Bone marrow (tissue), 2 donors: Measurements from ENCODE around the gene SDK1.
"Not testable (repeated sequence)": the region's sequence is repeated elsewhere in the genome, so short reads cannot be mapped to it uniquely, and the experiment has no call there.

Source experiments
- DNase-seq, 2 donors: peaks; one replicate each; lab custom pipeline; 2025; lab: John Stamatoyannopoulos, UW

Gene SDK1

DNA sequence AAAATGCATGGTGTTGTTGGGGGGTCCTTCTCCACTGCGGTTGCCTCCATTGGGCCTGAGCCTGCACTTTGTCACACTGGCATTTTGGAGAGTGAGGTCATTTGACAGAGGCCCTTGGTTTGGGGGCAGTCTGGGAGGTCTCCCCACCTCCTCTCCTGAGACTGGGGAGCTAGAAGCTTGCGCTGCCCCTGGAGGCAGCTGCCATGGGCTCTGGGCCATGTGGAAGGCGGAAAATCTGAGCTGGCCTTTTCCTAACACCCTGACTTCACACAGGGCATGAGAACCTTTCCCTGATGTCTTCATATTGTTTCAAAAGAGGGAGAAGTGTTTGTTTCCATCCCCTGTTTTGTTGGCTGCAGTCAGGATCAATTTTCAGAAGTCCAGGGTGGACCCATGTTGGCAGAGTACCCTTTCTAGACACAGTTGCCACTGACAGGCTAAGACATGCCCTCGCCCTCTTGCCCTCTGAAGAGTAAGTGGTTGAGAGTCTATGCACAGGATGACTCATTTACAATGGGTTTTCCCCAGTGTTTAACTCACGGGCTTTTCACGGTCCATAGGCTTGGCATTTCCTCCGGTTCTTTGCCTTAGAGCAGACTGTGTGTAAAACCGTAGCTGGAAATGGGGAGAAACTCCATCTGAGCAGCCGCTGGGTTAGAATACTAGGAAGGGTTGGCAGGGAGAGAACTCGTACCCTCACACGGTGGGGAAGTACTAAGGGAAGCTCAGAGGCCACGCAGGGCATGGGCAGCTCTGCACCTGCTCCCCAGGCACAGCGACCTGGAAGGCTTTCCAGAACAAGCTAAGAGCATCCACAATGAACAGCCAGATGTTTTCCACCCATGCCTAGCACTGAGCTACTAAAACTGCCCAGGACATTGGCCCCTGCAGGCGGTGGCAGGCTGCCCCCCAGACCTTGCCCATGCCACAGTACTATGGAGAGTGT, 655.0 kb downstream of the SDK1 start:
- DNase-seq: no peak

DNA sequence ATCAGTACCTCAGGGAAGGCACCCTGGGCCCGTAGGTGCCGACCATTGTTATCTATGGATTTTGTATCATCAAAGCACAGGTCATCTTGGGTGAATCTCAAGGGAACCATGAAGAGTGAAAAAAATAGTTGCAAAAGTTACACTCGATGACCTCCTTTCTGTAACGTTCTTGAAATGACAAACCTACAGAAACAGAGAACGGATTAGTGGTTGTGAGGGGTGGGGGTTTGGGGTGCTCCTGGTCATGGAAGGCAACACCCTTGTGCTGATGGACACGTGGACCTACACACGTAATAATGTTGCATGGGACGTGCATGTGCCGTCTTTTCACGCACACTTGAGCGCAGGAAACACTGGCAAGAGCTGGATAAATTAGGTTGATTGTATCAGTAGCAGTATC, 655.9 kb downstream of the SDK1 start:
- no peak for DNase-seq

DNA sequence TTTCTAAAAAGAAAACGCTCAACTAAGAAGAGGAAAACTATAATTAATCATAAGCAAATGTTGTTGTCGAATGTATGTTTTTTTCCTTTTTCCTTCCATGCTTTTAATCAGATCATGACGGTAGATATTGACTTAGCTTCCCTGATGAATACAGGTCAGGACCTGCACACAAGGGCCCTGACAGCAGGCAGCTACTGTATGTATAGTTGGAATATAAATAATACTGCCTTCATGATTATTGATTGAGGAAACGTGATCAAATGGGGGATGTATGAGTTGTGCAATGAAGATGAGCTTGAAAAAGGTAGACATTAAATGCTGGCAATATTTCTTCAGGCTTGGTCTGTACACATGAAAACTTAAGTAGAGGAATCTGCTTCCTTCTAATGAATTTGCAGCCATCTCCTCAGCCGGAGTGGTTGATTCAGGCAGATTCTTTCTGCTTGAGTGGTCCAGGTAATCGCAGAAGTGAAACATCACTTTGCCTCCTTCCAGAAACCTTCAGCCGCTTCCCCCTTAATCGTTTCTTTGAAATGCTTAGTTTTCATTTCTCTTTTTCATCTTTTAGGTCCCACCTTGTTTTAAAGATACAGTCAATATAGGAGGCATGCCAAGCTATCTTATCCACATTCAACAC, 656.5 kb downstream of the SDK1 start:
- no peak for DNase-seq

DNA sequence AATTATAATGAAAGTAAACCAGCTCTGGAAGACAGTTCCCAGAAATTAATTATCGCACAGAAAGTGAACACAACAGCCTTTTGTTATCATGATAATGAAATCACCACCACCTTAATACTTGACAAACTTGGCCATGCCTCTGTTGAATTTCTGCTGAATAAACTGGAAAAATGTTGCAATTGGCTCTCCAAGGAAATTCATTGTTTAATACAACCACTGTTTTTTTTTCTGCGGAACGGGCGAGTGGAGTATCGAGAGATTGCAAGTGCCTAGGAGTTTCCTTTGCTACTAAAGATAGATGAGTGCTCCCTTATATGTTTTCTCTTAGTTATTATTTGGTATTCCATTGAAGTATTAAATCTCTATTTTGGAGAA, 657.0 kb downstream of the SDK1 start:
- no peak for DNase-seq

DNA sequence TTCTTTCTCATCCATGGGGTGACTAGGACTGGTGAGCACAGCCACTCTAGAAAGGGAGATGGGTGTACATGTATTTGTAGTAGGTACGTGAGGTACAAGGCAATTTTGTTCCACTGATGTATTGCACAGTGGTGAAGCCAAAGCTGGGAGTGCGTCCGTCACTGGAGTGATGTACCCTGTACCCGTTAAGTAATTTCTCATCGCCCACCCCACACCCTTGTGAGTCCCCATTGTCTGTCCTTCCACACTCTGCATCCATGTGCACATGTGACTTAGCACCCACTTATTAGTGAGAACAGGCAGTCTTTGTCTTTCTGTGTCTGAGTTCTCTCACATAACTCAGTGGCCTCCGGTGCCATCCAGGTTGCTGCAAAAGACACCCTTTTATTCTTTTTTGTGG, 658.3 kb downstream of the SDK1 start:
- DNase-seq: no peak

DNA sequence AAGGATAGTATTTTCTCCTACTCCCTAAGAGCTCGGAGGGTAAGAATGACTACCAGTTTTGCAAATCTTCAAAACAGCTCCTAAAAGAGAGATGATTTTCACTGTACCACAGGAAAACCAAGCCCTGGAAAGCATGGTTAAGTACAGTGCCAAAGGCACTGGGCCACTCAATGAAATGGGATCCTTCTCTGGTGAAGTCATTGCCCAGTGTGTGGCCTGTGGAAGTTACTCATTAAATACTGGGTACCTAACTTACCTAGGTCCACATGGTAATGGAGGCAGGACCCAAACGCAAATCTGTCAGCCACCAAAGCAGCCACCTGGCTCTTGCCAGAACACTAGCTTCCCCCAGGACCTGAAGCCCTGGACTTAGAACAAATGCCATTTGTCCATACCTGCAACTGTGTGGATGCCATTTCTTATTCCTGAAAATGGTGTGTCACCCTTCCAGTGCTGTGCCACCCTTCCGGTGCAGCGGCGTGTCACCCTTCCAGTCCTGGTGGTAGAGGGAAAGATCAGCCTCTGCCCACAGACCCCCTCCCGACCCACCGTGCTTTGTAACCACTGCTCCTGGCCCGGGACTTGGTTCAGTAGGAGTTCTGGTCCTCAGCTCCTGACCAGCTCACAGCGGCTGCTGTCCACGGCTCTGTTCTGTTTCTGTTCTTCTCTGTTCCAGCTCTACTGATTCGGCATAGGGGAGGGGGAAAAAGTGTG, 659.2 kb downstream of the SDK1 start:
- no peak for DNase-seq

DNA sequence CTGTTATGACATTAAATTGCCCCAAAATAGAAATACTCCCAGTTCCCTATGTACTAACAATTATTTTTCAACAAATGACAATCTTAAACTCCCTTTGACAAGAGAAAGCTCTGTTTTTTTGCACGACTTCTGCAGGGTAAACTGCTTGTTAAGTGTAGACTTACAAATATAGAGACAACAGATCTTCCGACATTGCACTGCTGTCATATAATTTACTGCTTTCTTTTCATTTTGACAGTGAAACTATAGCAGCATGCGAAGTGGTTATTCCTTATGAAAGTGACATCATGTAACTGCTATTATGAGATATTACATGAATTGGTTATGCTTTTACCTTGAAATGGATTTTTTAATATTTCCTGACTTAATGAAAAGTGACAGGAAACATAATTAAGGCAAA, 659.9 kb downstream of the SDK1 start:
- no peak for DNase-seq

DNA sequence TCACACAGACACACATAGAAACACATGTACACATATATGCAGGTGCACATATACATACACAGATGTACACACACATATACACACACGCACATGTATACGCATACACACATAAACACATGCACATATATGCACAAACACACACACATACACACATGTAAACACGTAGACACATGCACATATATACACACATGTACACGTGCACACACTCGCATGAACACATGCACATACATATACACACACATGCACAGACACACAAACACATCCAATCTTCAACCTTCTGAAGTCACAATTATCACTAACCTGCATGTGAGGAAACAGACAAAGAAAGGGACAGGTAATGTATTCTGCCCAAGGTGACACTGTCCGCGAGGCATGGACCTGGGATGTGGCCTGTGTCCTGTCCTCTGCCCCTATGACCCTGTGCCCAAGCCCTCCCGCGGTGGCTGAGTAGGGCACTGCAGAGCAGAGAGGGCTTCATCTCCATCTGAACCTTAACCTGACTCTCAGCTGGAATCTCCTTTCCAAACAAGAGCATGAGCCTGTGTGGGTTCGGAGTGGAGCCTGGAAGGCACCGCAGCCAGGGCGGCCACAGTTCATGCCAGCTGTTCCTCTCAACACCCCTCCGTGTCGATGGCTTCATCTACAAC, 660.9 kb downstream of the SDK1 start:
- DNase-seq: no peak

DNA sequence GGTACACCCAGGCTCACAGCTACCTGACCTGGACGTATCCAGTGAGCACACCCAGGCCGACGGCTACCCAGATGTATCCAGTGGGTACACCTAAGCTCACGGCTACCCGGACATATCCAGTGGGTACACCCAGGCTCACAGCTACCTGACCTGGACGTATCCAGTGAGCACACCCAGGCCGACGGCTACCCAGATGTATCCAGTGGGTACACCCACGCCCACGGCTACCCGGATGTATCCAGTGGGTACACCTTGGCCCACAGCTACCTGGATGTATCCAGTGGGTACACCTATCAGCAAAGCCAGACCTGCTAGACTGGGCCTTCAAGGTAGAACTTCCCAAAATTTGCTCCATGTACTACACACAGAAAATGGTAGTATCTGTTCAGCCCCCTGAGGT, 662.7 kb downstream of the SDK1 start:
- DNase-seq: not testable (repeated sequence)

DNA sequence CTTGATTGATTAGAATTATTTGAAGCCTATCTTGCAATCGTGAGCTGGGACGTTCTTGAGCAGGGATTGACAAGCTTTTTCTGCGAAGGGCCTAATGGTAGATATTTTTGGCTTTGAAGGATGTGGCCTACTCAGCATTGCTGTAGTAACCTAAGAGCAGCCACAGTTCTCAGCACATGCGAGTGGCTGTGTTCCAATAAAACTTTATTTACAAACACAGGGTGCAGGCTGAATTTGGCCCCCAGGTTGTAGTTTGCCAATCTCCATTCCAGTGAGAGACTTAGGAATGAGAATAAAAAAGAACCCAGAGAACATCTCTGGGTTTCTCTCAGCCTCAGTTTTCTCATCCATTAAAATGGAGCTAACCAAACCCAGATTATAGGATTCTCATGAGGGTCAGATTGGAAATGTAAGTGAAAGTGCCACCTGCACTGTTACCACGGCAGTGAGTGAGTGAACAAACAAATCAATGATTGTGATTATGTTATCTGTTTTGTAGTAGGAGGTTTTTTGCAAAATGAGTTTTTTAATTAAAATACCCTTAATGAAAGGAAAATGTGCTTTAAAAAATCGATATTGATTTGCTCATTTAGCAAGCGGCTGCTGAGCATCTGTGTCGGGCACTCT, 664.0 kb downstream of the SDK1 start:
- no peak for DNase-seq

DNA sequence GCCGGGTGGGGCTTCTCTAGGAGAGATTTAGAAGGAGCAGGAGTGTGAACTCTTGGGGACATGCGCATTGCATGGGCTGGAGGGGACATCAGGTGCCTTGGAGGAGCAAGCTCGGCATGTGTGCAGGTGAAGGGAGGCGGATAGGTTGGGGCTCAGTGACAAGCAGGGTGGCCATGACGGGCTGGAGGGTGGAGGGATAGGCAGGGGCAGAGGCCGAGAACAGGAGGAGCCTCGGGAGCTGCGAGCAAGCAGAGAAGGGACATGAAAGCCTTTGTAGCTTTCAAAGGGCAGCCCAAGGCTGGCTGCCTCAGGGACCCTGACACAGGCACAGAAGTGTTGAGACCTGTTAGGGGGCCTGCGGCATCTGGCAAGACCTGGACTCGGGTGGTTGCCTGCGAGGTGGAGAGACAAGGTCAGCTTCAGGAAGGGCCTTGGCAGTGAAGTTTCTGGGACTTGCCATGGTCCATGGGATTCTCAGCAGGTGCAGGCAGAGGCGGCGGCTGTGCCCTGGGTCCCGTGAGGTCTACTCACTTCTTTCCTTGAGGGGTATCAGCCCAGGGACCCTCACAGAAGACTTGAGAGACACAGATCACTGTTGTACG, 664.8 kb downstream of the SDK1 start:
- DNase-seq: no peak

DNA sequence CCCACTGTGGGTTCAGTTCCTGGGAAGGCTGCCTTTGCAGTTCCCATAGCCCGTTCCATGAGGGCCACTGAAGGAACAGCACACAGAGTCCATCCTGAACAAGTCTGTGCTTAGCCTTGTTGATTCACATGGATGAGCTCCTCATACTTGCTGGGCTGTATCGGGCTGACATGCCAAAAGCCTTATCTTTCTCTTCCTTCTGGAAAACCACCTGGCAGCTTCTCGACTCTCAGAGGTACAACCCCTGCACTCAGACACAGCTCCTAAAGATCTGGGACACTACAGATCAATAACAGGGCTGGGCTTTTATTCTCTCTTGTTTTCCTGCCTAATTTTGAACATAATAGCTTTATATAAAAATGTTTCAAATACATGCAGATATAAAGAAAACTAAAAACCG, 667.2 kb downstream of the SDK1 start:
- no peak for DNase-seq

DNA sequence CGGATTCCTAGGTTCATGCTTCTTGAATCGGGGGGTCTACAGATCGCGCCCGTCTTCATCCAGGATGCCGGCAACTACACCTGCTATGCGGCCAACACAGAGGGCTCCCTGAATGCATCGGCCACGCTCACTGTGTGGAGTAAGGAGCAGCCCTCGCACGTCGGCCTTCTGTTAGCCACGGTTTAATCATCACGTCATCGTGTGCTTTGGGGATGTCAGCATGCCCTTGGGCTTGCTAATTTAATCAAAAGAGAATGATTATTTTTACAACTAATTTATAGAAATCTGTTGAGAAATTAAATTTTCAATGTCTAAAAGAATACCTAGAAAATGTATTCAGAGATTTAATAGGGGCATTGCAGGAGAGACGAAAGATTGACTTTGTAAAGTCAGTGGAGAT, 668.2 kb downstream of the SDK1 start:
- DNase-seq: no peak

DNA sequence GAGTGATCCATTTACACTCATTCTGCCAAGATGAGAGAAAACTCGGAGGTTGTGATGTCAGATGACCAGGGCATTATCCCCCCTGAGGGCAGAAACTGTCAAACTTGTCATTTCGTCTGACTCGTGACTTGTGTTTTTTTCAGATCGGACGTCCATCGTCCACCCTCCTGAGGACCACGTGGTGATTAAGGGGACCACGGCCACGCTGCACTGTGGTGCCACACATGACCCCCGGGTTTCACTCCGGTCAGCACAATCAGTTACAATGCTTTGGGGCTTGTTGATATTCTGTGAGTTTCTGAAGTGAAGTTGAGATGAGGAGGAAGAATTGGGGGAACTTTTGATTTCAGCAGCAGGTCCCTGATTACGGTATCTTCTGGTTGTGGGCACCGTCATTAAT, 670.3 kb downstream of the SDK1 start:
- no peak for DNase-seq

DNA sequence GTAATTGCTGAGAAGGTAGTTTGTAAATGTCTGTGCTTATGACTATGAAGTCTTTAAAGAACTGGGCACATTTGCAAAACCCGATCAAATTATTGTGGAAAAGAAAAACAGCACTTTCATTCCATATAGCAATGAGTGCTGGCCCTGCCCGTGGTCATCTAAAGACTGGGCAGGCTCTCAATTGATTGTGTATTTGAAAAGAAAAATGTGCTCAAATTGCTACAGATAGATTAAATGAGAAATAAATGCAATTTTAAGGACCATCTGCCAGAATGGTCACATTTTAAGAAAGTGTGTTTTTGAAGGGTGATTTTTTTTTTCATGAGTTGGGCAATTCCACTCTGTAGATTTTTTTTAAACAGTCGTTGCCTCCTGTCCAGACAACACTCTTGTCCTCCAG, 672.2 kb downstream of the SDK1 start:
- DNase-seq: no peak

DNA sequence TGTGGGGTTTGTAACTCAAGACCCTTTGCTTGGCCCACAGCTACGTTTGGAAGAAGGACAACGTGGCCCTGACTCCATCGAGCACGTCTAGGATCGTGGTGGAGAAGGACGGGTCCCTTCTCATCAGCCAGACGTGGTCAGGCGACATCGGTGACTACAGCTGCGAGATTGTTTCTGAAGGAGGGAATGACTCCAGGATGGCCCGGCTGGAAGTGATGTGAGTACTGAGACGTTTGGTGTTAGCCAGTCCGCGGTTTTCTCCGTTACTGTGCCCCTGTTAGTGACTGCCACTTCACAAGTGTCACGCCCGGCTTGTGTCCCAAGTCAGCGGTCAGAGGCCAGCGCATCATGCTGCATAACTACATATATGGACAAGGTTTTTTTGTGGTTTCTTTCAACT, 673.3 kb downstream of the SDK1 start:
- no peak for DNase-seq

DNA sequence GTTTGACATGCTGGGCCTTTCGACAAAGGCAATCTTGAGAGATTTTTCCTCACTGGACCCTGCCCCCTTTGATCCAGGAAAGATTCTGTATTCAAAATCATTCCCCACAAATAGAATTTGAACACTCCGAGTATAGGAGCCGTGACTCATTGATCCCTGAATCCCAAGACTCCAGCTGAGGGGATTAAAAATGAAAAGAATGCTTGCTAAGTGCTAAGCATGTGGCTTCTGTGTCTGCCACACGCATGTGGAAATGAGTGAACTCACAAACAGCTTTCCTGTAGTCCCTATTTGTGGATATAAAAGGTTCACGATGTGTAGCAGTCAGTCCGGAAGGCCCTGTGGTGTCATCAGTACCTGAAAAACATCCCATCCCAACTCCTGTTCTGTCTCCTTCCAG, 674.3 kb downstream of the SDK1 start:
- no peak for DNase-seq

DNA sequence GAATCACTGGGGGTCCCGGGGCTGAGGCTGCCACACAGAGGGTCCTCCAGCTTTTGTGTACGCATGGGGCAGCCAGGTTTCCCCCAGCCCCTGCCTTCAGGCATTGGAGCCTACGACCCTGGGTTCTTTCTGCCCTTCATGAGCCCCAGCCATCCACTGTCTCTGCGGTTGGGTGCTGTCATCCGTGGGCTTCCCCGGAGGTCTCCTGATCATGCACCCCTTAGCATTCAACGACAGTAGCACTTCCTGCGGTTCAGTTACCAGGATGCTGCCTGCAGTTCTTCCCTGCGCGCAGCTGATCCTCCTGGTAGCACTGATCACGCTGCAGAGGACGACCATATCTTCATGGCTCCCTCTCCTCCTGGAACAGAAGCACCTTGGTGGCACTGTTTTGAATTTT, 676.3 kb downstream of the SDK1 start:
- DNase-seq: no peak

DNA sequence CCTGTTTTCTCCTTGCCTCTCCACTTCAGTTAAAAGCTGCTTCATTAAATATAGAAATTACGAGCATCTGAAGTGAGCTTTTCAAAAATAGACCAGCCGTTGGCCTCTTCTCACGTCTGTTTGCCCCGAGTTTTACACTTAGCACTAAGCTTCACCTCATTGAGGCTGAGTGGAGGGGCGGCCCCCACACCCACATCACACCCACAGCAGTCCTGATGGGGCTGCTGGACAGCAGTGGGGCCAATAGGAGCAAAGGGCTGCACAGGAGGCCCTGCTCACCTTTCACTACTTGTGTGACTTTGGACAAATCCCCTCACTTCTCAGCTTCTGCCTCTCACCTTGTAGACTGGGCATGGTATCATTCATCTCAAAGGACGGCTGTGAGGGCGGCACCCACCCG, 677.8 kb downstream of the SDK1 start:
- DNase-seq: no peak

DNA sequence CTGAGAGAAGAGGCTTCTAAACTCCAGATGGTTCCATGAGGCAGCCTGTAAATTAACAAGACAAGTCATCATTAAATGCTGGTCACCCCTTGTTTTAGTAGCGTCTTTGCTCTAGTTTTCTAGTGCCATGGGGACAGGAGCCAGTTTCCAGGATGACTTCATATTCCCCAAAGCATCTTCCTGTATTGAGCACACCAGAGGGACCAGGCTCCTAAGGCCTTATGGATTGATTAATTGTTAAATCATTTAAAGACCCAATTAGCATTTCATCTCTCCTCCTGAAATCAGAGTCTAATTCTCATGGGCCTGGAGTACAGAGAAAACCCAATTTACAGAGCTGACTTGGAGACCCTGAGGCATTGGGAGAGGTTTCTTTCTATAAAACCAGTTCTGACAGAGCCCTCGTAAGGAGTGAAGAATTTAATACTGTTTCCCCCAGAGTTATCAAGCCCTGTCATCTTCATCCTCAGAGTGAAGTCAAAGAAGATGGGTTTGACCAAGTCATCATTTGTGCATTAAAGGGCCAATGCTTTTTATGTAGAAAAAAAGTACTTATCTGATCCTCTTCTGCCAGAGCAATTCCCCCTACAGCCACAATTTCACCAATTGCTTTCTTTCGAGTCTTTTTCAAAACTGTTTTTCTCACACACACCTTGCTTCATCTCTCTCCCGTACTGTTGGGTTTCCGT, 678.7 kb downstream of the SDK1 start:
- no peak for DNase-seq

DNA sequence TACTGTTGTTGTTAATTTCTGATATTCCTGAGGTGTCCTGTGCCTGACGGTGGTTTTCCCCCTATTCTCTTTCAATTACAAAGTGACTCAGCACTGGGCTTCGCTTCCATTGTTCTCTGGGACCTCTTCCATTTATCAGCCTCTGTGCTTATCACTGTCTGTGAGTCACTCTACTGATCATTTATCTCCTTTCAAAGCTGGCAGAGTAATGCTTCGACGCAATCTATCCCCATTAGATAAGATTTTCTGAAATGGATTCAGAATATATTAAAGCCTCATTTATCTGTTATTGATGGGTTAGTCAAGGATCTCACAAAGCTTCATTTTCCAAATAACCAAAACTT, 679.2 kb downstream of the SDK1 start:
- no peak for DNase-seq
